H9 (cell line): ENCODE results near the gene ITGA11. TPM values are rescaled to one million over a fixed set of nuclear protein-coding genes. Genes with fewer than 3 reads are reported as not detected.

ENCODE experiments used
- DNase-seq: peaks from one replicate; pipeline ENCODE4 v3.0.0-alpha.2; 2017
- H2AFZ ChIP-seq: one replicate; pipeline ENCODE4 v1.6.1; 2013; ENCODE audit warnings: mild to moderate bottlenecking, low read length, control low read depth, moderate library complexity
- H2AK5ac ChIP-seq: 2 replicates; pipeline ENCODE4 v1.6.1; 2013; ENCODE audit warnings: low read length, control low read depth, mixed read lengths; ENCODE audit not compliant: insufficient read length
- H2BK120ac ChIP-seq: one replicate; pipeline ENCODE4 v1.6.1; 2013; ENCODE audit warnings: low read depth, mild to moderate bottlenecking, low read length, control low read depth, inconsistent platforms; ENCODE audit not compliant: poor library complexity, severe bottlenecking
- H2BK12ac ChIP-seq: 2 replicates; pipeline ENCODE4 v1.6.1; 2013; ENCODE audit warnings: low read length, control low read depth, mixed read lengths, low read depth; ENCODE audit not compliant: insufficient read length
- H2BK15ac ChIP-seq: 2 replicates; pipeline ENCODE4 v1.6.1; 2013; ENCODE audit warnings: low read depth, low read length, control low read depth
- H2BK20ac ChIP-seq: one replicate; pipeline ENCODE4 v1.6.1; 2013; ENCODE audit warnings: low read depth, mild to moderate bottlenecking, low read length, control low read depth, inconsistent platforms; ENCODE audit not compliant: poor library complexity, severe bottlenecking
- H2BK5ac ChIP-seq: 2 replicates; pipeline ENCODE4 v1.6.1; 2013; ENCODE audit warnings: low read length, control low read depth, mixed read lengths; ENCODE audit not compliant: insufficient read length
- H3K14ac ChIP-seq: 2 replicates; pipeline ENCODE4 v1.6.1; 2013; ENCODE audit warnings: low read length, control low read depth; ENCODE audit not compliant: insufficient read depth
- H3K18ac ChIP-seq: 2 replicates; pipeline ENCODE4 v1.6.1; 2013; ENCODE audit warnings: low read depth, mild to moderate bottlenecking, mixed read lengths, low read length, control low read depth; ENCODE audit not compliant: insufficient read length
- H3K23ac ChIP-seq: 2 replicates; pipeline ENCODE4 v1.6.1; 2013; ENCODE audit warnings: low read length, control low read depth, mixed read lengths, low read depth; ENCODE audit not compliant: insufficient read length
- H3K23me2 ChIP-seq: 2 replicates; pipeline ENCODE4 v1.6.1; 2013; ENCODE audit warnings: low read depth, mild to moderate bottlenecking, mixed read lengths, low read length, control low read depth; ENCODE audit not compliant: insufficient read length, poor library complexity, severe bottlenecking
- H3K27ac ChIP-seq: 2 replicates; pipeline ENCODE4 v1.5.1; 2013; ENCODE audit warnings: low read length, control low read depth, mixed read lengths, low read depth; ENCODE audit not compliant: insufficient read length
- H3K27me3 ChIP-seq: 2 replicates; pipeline ENCODE4 v1.6.1; 2013; ENCODE audit warnings: low read length, control low read depth, inconsistent platforms; ENCODE audit not compliant: insufficient read depth
- H3K4ac ChIP-seq: 2 replicates; pipeline ENCODE4 v1.6.1; 2013; ENCODE audit warnings: low read depth, mild to moderate bottlenecking, control low read depth, inconsistent platforms, low read length, moderate library complexity
- H3K4me1 ChIP-seq: 2 replicates; pipeline ENCODE4 v1.6.1; 2013; ENCODE audit warnings: low read length, control low read depth, inconsistent platforms; ENCODE audit not compliant: insufficient read depth
- H3K4me2 ChIP-seq: 2 replicates; pipeline ENCODE4 v1.6.1; 2013; ENCODE audit warnings: low read length, control low read depth, mixed read lengths; ENCODE audit not compliant: insufficient read length, insufficient read depth
- H3K56ac ChIP-seq: 2 replicates; pipeline ENCODE4 v1.6.1; 2013; ENCODE audit warnings: low read depth, mild to moderate bottlenecking, mixed read lengths, low read length, control low read depth; ENCODE audit not compliant: insufficient read length
- H3K79me1 ChIP-seq: 2 replicates; pipeline ENCODE4 v1.6.1; 2013; ENCODE audit warnings: low read depth, mild to moderate bottlenecking, moderate library complexity, low read length, control low read depth, inconsistent platforms; ENCODE audit not compliant: insufficient read depth, poor library complexity, severe bottlenecking
- H3K79me2 ChIP-seq: 2 replicates; pipeline ENCODE4 v1.6.1; 2013; ENCODE audit warnings: low read length, control low read depth, inconsistent platforms; ENCODE audit not compliant: insufficient read depth
- H3K9ac ChIP-seq: 2 replicates; pipeline ENCODE4 v1.6.1; 2013; ENCODE audit warnings: low read length, control low read depth, mixed read lengths; ENCODE audit not compliant: insufficient read length; ENCODE audit errors: extremely low read depth
- H3K9me3 ChIP-seq: one replicate; pipeline ENCODE4 v1.6.1; 2013; ENCODE audit warnings: low read depth, low read length, inconsistent platforms; ENCODE audit not compliant: control insufficient read depth
- H3T11ph ChIP-seq: one replicate; pipeline ENCODE4 v1.6.1; 2013; ENCODE audit warnings: mild to moderate bottlenecking, low read length, control low read depth, inconsistent platforms
- H4K20me1 ChIP-seq: one replicate; pipeline ENCODE4 v1.6.1; 2013; ENCODE audit not compliant: control insufficient read depth, insufficient read length, insufficient read depth
- H4K5ac ChIP-seq: 2 replicates; pipeline ENCODE4 v1.6.1; 2013; ENCODE audit warnings: low read depth, mild to moderate bottlenecking, mixed read lengths, low read length, control low read depth; ENCODE audit not compliant: insufficient read length
- H4K8ac ChIP-seq: replicated peaks from 2 replicates; pipeline ENCODE4 v1.6.1; 2013; ENCODE audit warnings: low read length, control low read depth, mixed read lengths, low read depth; ENCODE audit not compliant: insufficient read length
- H4K91ac ChIP-seq: 2 replicates; pipeline ENCODE4 v1.6.1; 2013; ENCODE audit warnings: low read depth, mild to moderate bottlenecking, moderate library complexity, mixed read lengths, low read length, control low read depth; ENCODE audit not compliant: insufficient read length
- H3K27ac Mint-ChIP-seq, 3 experiments: 2 replicates in 2 of 3; 3 replicates in 1 of 3; pipeline ENCODE4 v1.8.0; 2020 to 2021; ENCODE audit warnings: mixed read lengths in 3 of 3, mild to moderate bottlenecking in 1 of 3, moderate library complexity in 1 of 3
- H3K27me3 Mint-ChIP-seq: 2 replicates; pipeline ENCODE4 v1.8.0; 2021; ENCODE audit warnings: low read depth, mild to moderate bottlenecking, moderate library complexity, mixed read lengths
- H3K36me3 Mint-ChIP-seq, 3 experiments: 2 replicates in 2 of 3; 3 replicates in 1 of 3; pipeline ENCODE4 v1.8.0; 2020 to 2021; ENCODE audit warnings: low read depth in 3 of 3, mixed read lengths in 3 of 3; ENCODE audit not compliant: insufficient read depth in 1 of 3
- H3K4me1 Mint-ChIP-seq, 2 experiments: 2 replicates each; pipeline ENCODE4 v1.8.0; 2020; ENCODE audit warnings: mixed read lengths in 2 of 2
- H3K4me3 Mint-ChIP-seq, 2 experiments: 2 replicates in 1 of 2; 3 replicates in 1 of 2; pipeline ENCODE4 v1.8.0; 2020 to 2021; ENCODE audit warnings: mild to moderate bottlenecking in 2 of 2, mixed read lengths in 2 of 2, moderate library complexity in 1 of 2
- H3K9me3 Mint-ChIP-seq, 2 experiments: 2 replicates in 1 of 2; 3 replicates in 1 of 2; pipeline ENCODE4 v1.8.0; 2020; ENCODE audit warnings: mild to moderate bottlenecking in 2 of 2, mixed read lengths in 2 of 2, moderate library complexity in 1 of 2
- WGBS: extraction: QIAGEN DNeasy Blood & Tissue Kit; methylation state at CpG from one replicate; pipeline ENCODE4 v1.1.7; 2013; ENCODE audit warnings: missing lambda C conversion rate, low lambda C conversion rate, mixed read lengths; ENCODE audit not compliant: insufficient read length; ENCODE audit errors: extremely low coverage; 5-methylcytosine and 5-hydroxymethylcytosine counted together
- total RNA-seq: library from RNA; stranded (reverse); gene quantifications from 2 replicates; pipeline ENCODE4 v1.2.1, GENCODE V29; 2021
- TF ChIP-seq, protein P1 (sequence below): fragments of 200-600 bp; sonication (generic); conservative IDR thresholded peaks from 3 replicates; pipeline ENCODE4 v1.8.0; 2021; ENCODE audit warnings: antibody characterized with exemption, mild to moderate bottlenecking

Gene ITGA11
- total RNA-seq, 1 experiment from 2014 or later = 0.07 TPM

DNA sequence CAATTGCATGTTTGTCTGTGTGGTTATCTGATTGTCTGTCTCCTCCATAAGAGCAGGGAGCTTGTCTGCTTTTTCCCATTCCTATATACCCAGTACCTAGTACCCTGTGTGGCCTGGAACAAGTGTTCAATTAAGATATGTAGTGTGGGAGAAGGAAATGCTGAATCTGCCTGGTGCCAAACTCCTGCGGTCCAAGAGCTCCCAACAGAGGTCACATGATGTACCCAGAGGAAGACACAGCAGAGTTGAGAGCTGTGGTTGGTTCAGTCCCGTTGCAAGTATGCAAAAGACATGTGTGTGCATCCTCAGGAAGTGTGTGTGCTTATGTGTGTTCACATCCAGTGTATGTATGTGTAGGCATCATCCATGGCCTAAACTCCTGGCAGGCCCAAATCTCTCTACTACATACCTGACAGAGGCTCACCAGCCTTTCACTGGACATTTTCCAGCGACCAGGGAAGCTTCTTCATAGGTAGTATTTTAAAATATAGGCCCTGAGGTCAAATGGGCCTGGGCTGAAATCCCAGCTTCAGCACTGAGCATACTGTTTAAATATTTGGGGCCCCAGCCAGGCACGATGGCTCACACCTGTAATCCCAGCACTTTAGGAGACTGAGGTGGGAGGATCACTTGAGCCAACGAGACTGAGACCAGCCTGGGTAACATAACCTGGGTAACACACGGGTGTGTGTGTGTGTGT lies 34.0 kb upstream of the ITGA11 start:
- Histone ChIP-seq H3K56ac (no peak overlapping the region), H3K23ac (no peak overlapping the region), H3K4ac (no peak overlapping the region), H4K5ac (no peak overlapping the region), H3K4me2 (no peak overlapping the region), H3K9ac (no peak overlapping the region), H3K18ac (no peak overlapping the region), H3K4me1 (no peaks in the 10 kb centered on the region), H2AFZ (no peak overlapping the region), H2BK12ac (no peak overlapping the region), H3K23me2 (no peaks in the 10 kb centered on the region), H2AK5ac (no peak overlapping the region), H3K27me3 (no peaks in the 10 kb centered on the region), H3K9me3 (no peaks in the 10 kb centered on the region), H4K20me1 (no peaks in the 10 kb centered on the region), H3T11ph (no peak overlapping the region), H2BK15ac (no peak overlapping the region), H2BK5ac (no peak overlapping the region), H2BK120ac (no peak overlapping the region), H3K79me2 (no peaks in the 10 kb centered on the region), H3K14ac (no peak overlapping the region), H3K79me1 (no peaks in the 10 kb centered on the region), H4K8ac (no peak overlapping the region), H3K27ac (no peak overlapping the region), H2BK20ac (no peak overlapping the region), H4K91ac (no peak overlapping the region)
- peak overlapping the region in 1 of 3 experiments; percentile 28; a peak in 1 of 7 replicates for H3K27ac Mint-ChIP-seq
- H3K9me3 Mint-ChIP-seq = no peaks in the 10 kb centered on the region; a peak in 1 of 5 replicates
- H3K4me1 Mint-ChIP-seq = peaks cover 0 to 10% of the 10 kb centered on the region in 2 experiments; a peak in 1 of 4 replicates
- WGBS = no CpG with 5 or more reads among the region's 6 CpGs
- peaks cover 13% of the 10 kb centered on the region for H3K27me3 Mint-ChIP-seq
- TF ChIP-seq, protein P1, sequence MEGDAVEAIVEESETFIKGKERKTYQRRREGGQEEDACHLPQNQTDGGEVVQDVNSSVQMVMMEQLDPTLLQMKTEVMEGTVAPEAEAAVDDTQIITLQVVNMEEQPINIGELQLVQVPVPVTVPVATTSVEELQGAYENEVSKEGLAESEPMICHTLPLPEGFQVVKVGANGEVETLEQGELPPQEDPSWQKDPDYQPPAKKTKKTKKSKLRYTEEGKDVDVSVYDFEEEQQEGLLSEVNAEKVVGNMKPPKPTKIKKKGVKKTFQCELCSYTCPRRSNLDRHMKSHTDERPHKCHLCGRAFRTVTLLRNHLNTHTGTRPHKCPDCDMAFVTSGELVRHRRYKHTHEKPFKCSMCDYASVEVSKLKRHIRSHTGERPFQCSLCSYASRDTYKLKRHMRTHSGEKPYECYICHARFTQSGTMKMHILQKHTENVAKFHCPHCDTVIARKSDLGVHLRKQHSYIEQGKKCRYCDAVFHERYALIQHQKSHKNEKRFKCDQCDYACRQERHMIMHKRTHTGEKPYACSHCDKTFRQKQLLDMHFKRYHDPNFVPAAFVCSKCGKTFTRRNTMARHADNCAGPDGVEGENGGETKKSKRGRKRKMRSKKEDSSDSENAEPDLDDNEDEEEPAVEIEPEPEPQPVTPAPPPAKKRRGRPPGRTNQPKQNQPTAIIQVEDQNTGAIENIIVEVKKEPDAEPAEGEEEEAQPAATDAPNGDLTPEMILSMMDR = no peak
- no peak overlapping the region for H3K4me3 Mint-ChIP-seq
- H3K36me3 Mint-ChIP-seq = no peaks in the 10 kb centered on the region
- DNase-seq = no peak
